H1 (cell line): Measurements from ENCODE around the gene COX19. TPM values are rescaled to one million over a fixed set of nuclear protein-coding genes. Genes with fewer than 3 reads are reported as not detected.

Experiments
- HDAC2 ChIP-seq, 2 experiments: fragments of 300-600 bp in 1 of 2; sonication (generic) in 1 of 2; IDR thresholded peaks; 2 replicates each; pipeline ENCODE4 v1.6.1; 2011 to 2012; ENCODE audit warnings: low read depth in 2 of 2, low read length in 2 of 2, mild to moderate bottlenecking in 2 of 2, moderate library complexity in 2 of 2, borderline replicate concordance in 1 of 2, inconsistent platforms in 1 of 2
- TAF7 ChIP-seq: optimal IDR thresholded peaks from 2 replicates; pipeline ENCODE3; 2011; ENCODE audit warnings: low read depth, mild to moderate bottlenecking, inconsistent platforms, low read length, moderate library complexity, borderline replicate concordance
- polyA plus RNA-seq, 7 experiments: library from polyadenylated mRNA; depleted of rRNA in 3 of 7; stranded (reverse) in 5 of 7; unstranded in 2 of 7; fragments of >200 nt in 5 of 7; fragments of 200-250 nt in 2 of 7; gene quantifications; 1 replicate in 5 of 7; 2 replicates in 1 of 7; 4 replicates in 1 of 7; pipeline versions ENCODE4 v1.2.1 to v1.2.3, GENCODE V29; 2011 to 2013; ENCODE audit warnings: missing spikeins in 2 of 7, mixed read lengths in 2 of 7
- total RNA-seq: library from RNA; stranded (reverse); fragmentation: NEBNext Ultra II Directional; extraction: Animal tissue kit (Norgen Biotek cat#: 25700); gene quantifications from 2 replicates; pipeline ENCODE4 v1.2.1, GENCODE V29; 2021

The COX19 gene
- total and polyA plus RNA-seq, 2 of the 8 experiments (the other 6 are each of a cell fraction or from before 2014, with no cell fraction given), result 3.9 to 7.9 TPM

GRCh38 chr7:994592-995308 is 19.4 kb upstream of the COX19 start (continued):
- TF ChIP-seq HDAC2 (IDR thresholded peaks at IDR 0.05; ENCODE audit: borderline replicate concordance in 1 of 2, low read depth in 2 of 2, low read length in 2 of 2) (no peak), TAF7 (no peak)
- TF ChIP-seq, all 59 proteins: peak for 0
